ENCODE measurements around the gene SKAP1.

SKAP1 gene

DNA sequence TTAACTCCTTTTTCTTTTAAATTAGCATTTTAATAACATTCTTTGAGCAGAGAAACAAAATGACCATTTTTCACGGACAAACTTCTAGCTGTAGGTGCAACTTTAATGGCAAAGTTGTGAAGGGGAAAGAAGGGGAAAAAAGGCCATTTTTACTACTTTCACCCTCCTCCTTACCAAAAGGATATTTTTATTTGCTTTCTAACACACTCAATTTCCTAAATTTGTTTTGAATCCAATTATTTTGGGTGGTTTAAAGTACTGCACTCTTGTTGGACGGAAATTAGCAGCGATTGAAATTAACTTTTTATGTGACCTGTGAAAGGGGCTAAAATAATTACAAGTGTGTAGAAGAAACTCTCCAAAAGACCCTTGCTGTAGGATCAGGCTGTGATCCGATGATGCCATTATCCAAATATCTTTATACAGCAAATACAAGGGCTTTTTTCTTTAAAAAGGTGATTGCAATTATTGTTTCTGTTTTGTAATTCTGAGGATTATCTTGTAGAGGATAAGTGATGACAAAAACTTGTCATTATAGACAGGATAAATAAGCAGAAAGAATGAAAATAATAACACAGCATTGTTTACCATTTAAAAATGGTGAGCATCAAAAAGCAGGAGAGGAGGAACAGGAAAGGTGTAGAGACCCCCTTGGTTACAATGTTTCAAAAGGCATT, 280.1 kb downstream of the SKAP1 start:
- DNase-seq (ENCODE audit: low spot score in 2 of 2) (no peak), ATAC-seq (replicated peaks; ENCODE audit: extremely low read depth, poor library complexity, severe bottlenecking) (no peak)
- no peak overlapping the region for H3K27ac Mint-ChIP-seq (ENCODE audit: low read depth)
- H3K4me3 Mint-ChIP-seq: no peak overlapping the region
- H3K4me1 Mint-ChIP-seq: peaks cover 4% of the 10 kb centered on the region
- H3K36me3 Mint-ChIP-seq (ENCODE audit: insufficient read depth): peaks cover 47% of the 10 kb centered on the region
- H3K27me3 Mint-ChIP-seq: no peaks in the 10 kb centered on the region
- H3K9me3 Mint-ChIP-seq: no peaks in the 10 kb centered on the region

GRCh38 chr17:48148854-48149786, 280.9 kb downstream of the SKAP1 start:
- ATAC-seq (replicated peaks; ENCODE audit: extremely low read depth, poor library complexity, severe bottlenecking) (no peak), DNase-seq (ENCODE audit: low spot score in 2 of 2) (no peak)
- H3K4me1 Mint-ChIP-seq: peaks cover 12% of the 10 kb centered on the region
- H3K36me3 Mint-ChIP-seq (ENCODE audit: insufficient read depth): peaks cover 45% of the 10 kb centered on the region
- no peak overlapping the region for H3K27ac Mint-ChIP-seq (ENCODE audit: low read depth)
- no peak overlapping the region for H3K4me3 Mint-ChIP-seq
- no peaks in the 10 kb centered on the region for H3K27me3 Mint-ChIP-seq
- no peaks in the 10 kb centered on the region for H3K9me3 Mint-ChIP-seq

DNA sequence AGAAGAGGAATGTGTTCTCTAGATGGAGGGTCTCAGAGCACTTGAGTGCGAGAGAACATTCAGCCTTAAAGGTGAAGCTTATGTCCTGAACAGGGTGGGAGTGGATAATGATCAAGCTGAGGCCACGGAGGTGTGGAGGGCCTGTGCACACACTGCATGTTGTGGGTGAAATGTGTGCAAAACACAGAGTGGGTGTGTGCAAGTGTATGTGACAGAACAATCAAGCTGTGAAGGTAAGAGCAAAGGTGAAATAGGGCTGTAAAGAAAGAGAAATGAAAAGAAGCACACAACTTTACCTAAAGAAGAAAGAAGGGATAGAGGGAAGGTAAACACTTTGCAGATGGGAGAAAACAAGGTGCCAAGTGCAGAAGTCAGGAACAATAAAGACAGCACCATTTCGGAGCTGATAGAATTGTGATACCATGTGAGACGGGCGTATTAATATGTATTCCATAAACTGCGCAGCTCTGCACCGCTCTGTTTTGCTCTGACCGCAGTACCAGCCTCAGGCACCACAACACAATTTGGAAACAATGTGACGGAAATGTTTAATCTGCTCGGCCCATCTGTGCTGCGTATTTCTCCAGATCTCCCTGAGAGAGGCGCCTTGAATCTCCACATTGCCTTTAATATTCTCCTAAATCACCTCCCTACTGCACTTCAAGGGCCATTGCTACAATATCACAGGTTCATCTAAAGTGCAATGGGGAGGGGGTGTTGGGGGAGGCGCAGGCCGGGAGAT, 281.8 kb downstream of the SKAP1 start:
- Mint-ChIP-seq H3K27me3 (no peaks in the 10 kb centered on the region), H3K9me3 (no peaks in the 10 kb centered on the region), H3K27ac (ENCODE audit: low read depth) (no peak overlapping the region), H3K36me3 (ENCODE audit: insufficient read depth) (peaks cover 48% of the 10 kb centered on the region), H3K4me3 (no peak overlapping the region), H3K4me1 (peaks cover 19% of the 10 kb centered on the region)
- no peak for ATAC-seq (replicated peaks; ENCODE audit: extremely low read depth, poor library complexity, severe bottlenecking)
- DNase-seq (ENCODE audit: low spot score in 2 of 2): no peak

- ATAC-seq (replicated peaks; ENCODE audit: extremely low read depth, poor library complexity, severe bottlenecking): no peak
- H3K27me3 Mint-ChIP-seq: no peaks in the 10 kb centered on the region
- H3K9me3 Mint-ChIP-seq: no peaks in the 10 kb centered on the region
- H3K4me3 Mint-ChIP-seq: no peak overlapping the region
- H3K4me1 Mint-ChIP-seq: peaks cover 24% of the 10 kb centered on the region
- H3K27ac Mint-ChIP-seq (ENCODE audit: low read depth): peak overlapping the region; percentile 70
- DNase-seq (ENCODE audit: low spot score in 2 of 2): no peak
- peaks cover 47% of the 10 kb centered on the region for H3K36me3 Mint-ChIP-seq (ENCODE audit: insufficient read depth)
Observed at GRCh38 chr17:48144976-48145798, 284.8 kb downstream of the SKAP1 start.

DNA sequence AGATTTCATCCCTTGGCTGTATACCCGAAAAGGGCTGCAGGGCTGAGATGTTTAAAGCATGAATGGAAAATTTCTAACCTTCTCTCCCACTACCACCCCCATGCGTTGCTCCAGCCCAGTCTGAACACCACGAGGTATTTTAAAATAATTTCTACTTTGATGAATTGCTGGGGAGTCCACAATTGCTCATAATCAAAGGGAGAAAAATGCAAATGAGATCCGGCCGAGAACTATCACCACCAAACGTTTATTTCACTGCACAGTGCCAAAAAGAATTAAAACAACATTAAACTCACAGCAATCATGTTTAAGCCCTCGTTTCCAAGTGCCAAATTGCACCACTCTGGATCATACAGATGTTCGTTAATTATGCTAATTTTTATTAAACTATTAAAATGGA, 285.8 kb downstream of the SKAP1 start:
- Mint-ChIP-seq H3K27me3 (no peaks in the 10 kb centered on the region), H3K4me1 (peaks cover 24% of the 10 kb centered on the region), H3K36me3 (ENCODE audit: insufficient read depth) (peaks cover 50% of the 10 kb centered on the region), H3K4me3 (no peak overlapping the region), H3K9me3 (no peaks in the 10 kb centered on the region), H3K27ac (ENCODE audit: low read depth) (peak overlapping the region; percentile 44)
- ATAC-seq (replicated peaks; ENCODE audit: extremely low read depth, poor library complexity, severe bottlenecking): no peak
- DNase-seq (ENCODE audit: low spot score in 2 of 2): no peak

DNA sequence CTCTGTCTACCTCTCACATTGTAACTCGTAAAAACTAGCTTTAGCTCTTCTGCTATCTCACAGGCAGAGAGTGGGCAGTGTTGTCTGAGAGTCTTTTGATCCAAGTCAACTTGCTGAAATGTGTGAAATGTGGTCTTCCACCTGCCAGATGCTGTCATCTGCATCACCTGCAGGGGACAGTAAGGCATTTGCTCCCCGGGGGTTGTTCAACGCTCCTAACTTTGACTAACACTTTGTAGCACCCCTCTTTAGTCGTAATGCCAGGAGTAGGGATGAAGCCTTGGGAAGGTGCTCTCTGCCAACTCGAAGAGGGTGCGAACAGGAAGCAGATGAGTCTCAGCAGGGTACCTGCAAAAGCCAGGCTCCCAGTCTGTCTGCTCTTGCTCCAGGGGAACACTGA, 286.4 kb downstream of the SKAP1 start:
- H3K27ac Mint-ChIP-seq (ENCODE audit: low read depth): peak overlapping the region; percentile 44
- peak; percentile 80 for ATAC-seq (replicated peaks; ENCODE audit: extremely low read depth, poor library complexity, severe bottlenecking)
- no peak overlapping the region for H3K4me3 Mint-ChIP-seq
- DNase-seq (ENCODE audit: low spot score in 2 of 2): peak in 1 of 2 donors; percentile 11
- H3K36me3 Mint-ChIP-seq (ENCODE audit: insufficient read depth): peaks cover 49% of the 10 kb centered on the region
- peaks cover 24% of the 10 kb centered on the region for H3K4me1 Mint-ChIP-seq
- no peaks in the 10 kb centered on the region for H3K27me3 Mint-ChIP-seq
- no peaks in the 10 kb centered on the region for H3K9me3 Mint-ChIP-seq

GRCh38 chr17:48139944-48140343, 290.1 kb downstream of the SKAP1 start:
- DNase-seq (ENCODE audit: low spot score in 2 of 2) (no peak), ATAC-seq (replicated peaks; ENCODE audit: extremely low read depth, poor library complexity, severe bottlenecking) (no peak)
- peak overlapping the region; percentile 11 for H3K27ac Mint-ChIP-seq (ENCODE audit: low read depth)
- H3K4me1 Mint-ChIP-seq: peaks cover 20% of the 10 kb centered on the region
- H3K9me3 Mint-ChIP-seq: no peaks in the 10 kb centered on the region
- H3K4me3 Mint-ChIP-seq: no peak overlapping the region
- H3K36me3 Mint-ChIP-seq (ENCODE audit: insufficient read depth): peaks cover 48% of the 10 kb centered on the region
- H3K27me3 Mint-ChIP-seq: no peaks in the 10 kb centered on the region

DNA sequence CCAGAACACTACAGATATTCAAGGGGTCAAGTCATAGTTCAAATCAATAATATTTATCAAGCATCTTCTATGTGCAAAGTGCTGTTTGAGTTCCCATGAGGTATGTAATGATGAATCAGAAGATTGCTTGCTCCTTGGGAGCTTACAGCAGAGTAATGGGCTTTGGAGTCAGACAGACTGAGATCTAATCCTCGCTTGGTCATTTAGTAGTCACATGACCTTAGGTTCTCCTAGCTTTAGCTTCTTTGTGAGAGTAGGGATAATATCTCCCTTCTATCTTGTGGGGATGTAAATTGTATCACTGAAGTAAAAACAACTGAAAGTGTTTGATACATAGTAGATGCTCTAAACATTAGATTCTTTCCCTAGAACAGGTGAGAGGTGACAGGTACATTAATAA, 292.4 kb downstream of the SKAP1 start:
- peaks cover 5% of the 10 kb centered on the region for H3K4me1 Mint-ChIP-seq
- no peak overlapping the region for H3K4me3 Mint-ChIP-seq
- ATAC-seq (replicated peaks; ENCODE audit: extremely low read depth, poor library complexity, severe bottlenecking): no peak
- DNase-seq (ENCODE audit: low spot score in 2 of 2): no peak
- H3K36me3 Mint-ChIP-seq (ENCODE audit: insufficient read depth): peaks cover 44% of the 10 kb centered on the region
- H3K9me3 Mint-ChIP-seq: no peaks in the 10 kb centered on the region
- H3K27ac Mint-ChIP-seq (ENCODE audit: low read depth): no peak overlapping the region
- no peaks in the 10 kb centered on the region for H3K27me3 Mint-ChIP-seq

DNA sequence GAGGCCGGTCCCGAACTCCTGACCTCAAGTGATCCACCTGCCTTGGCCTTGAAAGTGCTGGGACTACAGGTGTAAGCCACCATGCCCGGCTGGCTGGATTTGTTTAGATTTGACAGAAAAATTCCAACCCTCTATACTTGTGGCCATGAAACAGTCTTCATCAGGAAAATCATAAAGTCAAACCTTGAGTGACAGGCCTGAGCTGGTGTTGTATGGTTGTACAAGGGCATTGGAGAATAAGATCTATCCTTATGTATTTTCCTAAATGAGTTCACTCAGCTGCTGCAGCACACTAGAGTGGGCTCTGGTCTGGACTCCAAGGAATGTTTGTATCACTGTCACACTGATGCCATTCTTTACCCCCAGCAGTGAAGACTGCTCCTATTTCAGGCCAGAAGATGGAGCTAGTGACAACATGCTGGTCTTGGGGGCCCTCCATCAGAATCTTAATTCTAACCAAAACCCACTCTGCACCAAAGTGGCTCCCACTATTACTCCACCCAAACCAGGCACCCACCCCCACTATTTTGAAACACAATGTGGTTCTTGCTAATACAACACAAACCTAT, 295.0 kb downstream of the SKAP1 start:
- DNase-seq (ENCODE audit: low spot score in 2 of 2) (no peak), ATAC-seq (replicated peaks; ENCODE audit: extremely low read depth, poor library complexity, severe bottlenecking) (no peak)
- Mint-ChIP-seq H3K9me3 (no peaks in the 10 kb centered on the region), H3K27me3 (no peaks in the 10 kb centered on the region), H3K36me3 (ENCODE audit: insufficient read depth) (peaks cover 40% of the 10 kb centered on the region), H3K4me1 (no peaks in the 10 kb centered on the region), H3K27ac (ENCODE audit: low read depth) (peak overlapping the region; percentile 44), H3K4me3 (no peak overlapping the region)

GRCh38 chr17:48132385-48132784, 297.6 kb downstream of the SKAP1 start:
- Mint-ChIP-seq H3K36me3 (ENCODE audit: insufficient read depth) (peaks cover 26% of the 10 kb centered on the region), H3K9me3 (no peaks in the 10 kb centered on the region), H3K27me3 (no peaks in the 10 kb centered on the region), H3K4me1 (no peaks in the 10 kb centered on the region), H3K4me3 (no peak overlapping the region), H3K27ac (ENCODE audit: low read depth) (no peak overlapping the region)
- DNase-seq (ENCODE audit: low spot score in 2 of 2): no peak
- no peak for ATAC-seq (replicated peaks; ENCODE audit: extremely low read depth, poor library complexity, severe bottlenecking)

DNA sequence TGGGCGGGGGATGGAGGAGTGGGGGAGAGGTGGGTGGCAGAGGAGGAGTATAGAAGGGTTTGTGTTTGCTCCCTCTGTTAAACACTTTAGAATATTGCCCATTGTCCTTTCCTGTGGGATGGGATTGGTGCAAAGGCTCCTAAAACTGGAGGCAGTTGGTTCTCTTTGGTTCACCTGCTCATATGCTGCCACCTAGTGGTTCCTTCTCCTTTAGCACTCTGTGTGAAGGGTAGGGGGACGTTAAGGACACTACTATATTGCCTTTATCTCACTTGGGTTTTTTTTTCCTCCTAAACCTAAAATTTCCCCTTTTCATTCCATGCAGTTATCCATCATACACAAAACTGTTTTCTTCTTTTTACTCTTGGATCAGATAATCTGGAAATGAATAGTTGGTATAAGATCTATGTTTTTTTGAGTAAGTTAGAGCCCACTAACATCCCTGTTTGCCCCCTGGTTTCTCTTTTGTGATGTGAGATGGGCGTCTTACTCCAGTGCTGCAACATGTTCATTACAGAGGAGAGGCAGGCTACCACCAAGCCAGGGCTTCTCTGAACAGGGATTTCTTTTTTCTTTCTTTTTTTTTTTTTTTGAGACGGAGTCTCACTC, 298.7 kb downstream of the SKAP1 start:
- Mint-ChIP-seq H3K27me3 (no peaks in the 10 kb centered on the region), H3K27ac (ENCODE audit: low read depth) (peak overlapping the region; percentile 51), H3K4me3 (no peak overlapping the region), H3K9me3 (no peaks in the 10 kb centered on the region), H3K36me3 (ENCODE audit: insufficient read depth) (peaks cover 24% of the 10 kb centered on the region), H3K4me1 (no peaks in the 10 kb centered on the region)
- peak; percentile 54 for ATAC-seq (replicated peaks; ENCODE audit: extremely low read depth, poor library complexity, severe bottlenecking)
- DNase-seq (ENCODE audit: low spot score in 2 of 2): peak in 1 of 2 donors; percentile 16
